ENCODE results near the gene ZC3H12A. TPM values are rescaled to one million over a fixed set of nuclear protein-coding genes. Genes with fewer than 3 reads are reported as not detected.

ZC3H12A gene
- total and polyA plus RNA-seq, 2 of the 8 experiments (the other 6 are each of a cell fraction or from before 2014, with no cell fraction given), result 7.4 to 10.0 TPM

- Histone ChIP-seq H3K14ac (ENCODE audit: insufficient read length) (no peak overlapping the region), H2BK120ac (replicated peaks; ENCODE audit: low read depth, low read length) (no peak overlapping the region), H4K20me1 (replicated peaks in 1 of 2; ENCODE audit: control insufficient read depth in 1 of 2, insufficient read depth in 2 of 2, low read length in 2 of 2) (no peaks in the 10 kb centered on the region), H2BK20ac (ENCODE audit: low read length) (peak overlapping the region; percentile 27; the same call in 1 of the 2 replicates), H3K27me3 (replicated peaks in 1 of 4; ENCODE audit: control insufficient read depth in 3 of 4, extremely low read depth in 1 of 4, insufficient read depth in 3 of 4, low read length in 3 of 4) (no peaks in the 10 kb centered on the region; a peak in 1 of 7 replicates), H4K91ac (replicated peaks; ENCODE audit: insufficient read length, low read length) (no peak overlapping the region), H3K4me3 (ENCODE audit: extremely low read depth in 1 of 4, insufficient read depth in 2 of 4, low read depth in 3 of 4, low read length in 4 of 4) (no peak overlapping the region), H3K18ac (ENCODE audit: extremely low read depth, low read length) (no peak overlapping the region), H3K79me1 (ENCODE audit: low read depth, low read length) (no peaks in the 10 kb centered on the region), H3K36me3 (ENCODE audit: control insufficient read depth in 2 of 4, insufficient read depth in 4 of 4, low read length in 3 of 4) (no peaks in the 10 kb centered on the region), H3K79me2 (ENCODE audit: control insufficient read depth in 1 of 2, insufficient read depth in 2 of 2, low read length in 2 of 2) (no peaks in the 10 kb centered on the region), H2BK5ac (ENCODE audit: low read depth, low read length) (no peak overlapping the region), H2BK12ac (ENCODE audit: low read depth, low read length) (no peak overlapping the region), H3K9ac (replicated peaks in 1 of 4; ENCODE audit: extremely low read depth in 1 of 4, low read depth in 3 of 4, low read length in 3 of 4) (no peak overlapping the region), H3K23ac (ENCODE audit: insufficient read length) (no peak overlapping the region), H3K56ac (replicated peaks; ENCODE audit: insufficient read length, low read depth, low read length) (no peak overlapping the region), H4K8ac (ENCODE audit: extremely low read depth, insufficient read depth, low read length) (no peak overlapping the region), H2AFZ (ENCODE audit: low read length) (0 out of 2 replicates have a peak overlapping the region, but pooled peaks have one; percentile 27), H4K5ac (ENCODE audit: insufficient read length, low read depth, low read length) (no peak overlapping the region), H2AK5ac (ENCODE audit: low read depth, low read length) (no peak overlapping the region), H3K27ac (ENCODE audit: low read depth, low read length) (no peak overlapping the region), H3K4ac (replicated peaks; ENCODE audit: insufficient read length, low read depth, low read length) (no peak overlapping the region), H2BK15ac (ENCODE audit: low read length) (no peak overlapping the region), H3K4me2 (ENCODE audit: insufficient read depth in 1 of 2, low read depth in 2 of 2, low read length in 2 of 2) (no peak overlapping the region), H3K23me2 (ENCODE audit: low read depth, low read length) (no peaks in the 10 kb centered on the region), H3K4me1 (replicated peaks in 1 of 4; ENCODE audit: control insufficient read depth in 3 of 4, insufficient read depth in 4 of 4, low read length in 3 of 4) (peaks cover 0 to 10% (median 5%) of the 10 kb centered on the region in 4 experiments; a peak in 6 of 7 replicates), H3K9me3 (ENCODE audit: insufficient read depth in 2 of 2, low read depth in 1 of 2, low read length in 1 of 2) (no peaks in the 10 kb centered on the region)
- DNase-seq (ENCODE audit: low read depth in 1 of 2, low spot score in 2 of 2) (no peak), FAIRE-seq (no peak)
- TF ChIP-seq GTF2F1 (IDR thresholded peaks at IDR 0.05; ENCODE audit: borderline replicate concordance, low read depth, low read length) (no peak), PHF8 (conservative IDR thresholded peaks at IDR 0.05; ENCODE audit: low read depth, low read length) (no peak), ZNF274 (IDR thresholded peaks at IDR 0.05; ENCODE audit: borderline replicate concordance, extremely low read depth, low read length) (no peak), TAF1 (IDR thresholded peaks at IDR 0.05; ENCODE audit: low read depth, low read length) (no peak), SIRT6 (IDR thresholded peaks at IDR 0.05; ENCODE audit: low read length) (no peak), HDAC6 (IDR thresholded peaks at IDR 0.05; ENCODE audit: low read depth, low read length) (no peak), POU5F1 (IDR thresholded peaks at IDR 0.05; ENCODE audit: low read depth, low read length) (no peak), TEAD4 (IDR thresholded peaks at IDR 0.05; ENCODE audit: low read depth, low read length) (no peak), BCL11A (IDR thresholded peaks at IDR 0.05; ENCODE audit: low read depth in 2 of 2, low read length in 2 of 2) (no peak), ATF3 (IDR thresholded peaks at IDR 0.05; ENCODE audit: insufficient read depth, low read depth, low read length) (no peak), EZH2 (IDR thresholded peaks at IDR 0.05; ENCODE audit: low read depth, low read length, severe bottlenecking) (no peak), SP4 (IDR thresholded peaks at IDR 0.05; ENCODE audit: low read length) (no peak), SP2 (IDR thresholded peaks at IDR 0.05; ENCODE audit: low read length) (no peak), KDM5A (IDR thresholded peaks at IDR 0.05; ENCODE audit: low read length) (no peak)
- ChIA-PET CTCF (ENCODE audit: partially characterized antibody) (interaction anchor here (0.7 to 15.0 kb wide), 18 partner anchors 15 to 479 kb away, joined by 3 to 382 read pairs (median 4); partner anchors contain the start of genes MEAF6 and ZC3H12A), POLR2A (ENCODE audit: partially characterized antibody) (interaction anchor here (2.0 to 4.2 kb wide), 3 partner anchors 19 to 32 kb away, joined by 5 to 21 read pairs (median 15); partner anchors contain the start of gene ZC3H12A)
- WGBS, 2 experiments (ENCODE audit: extremely low coverage in 1 of 2, insufficient coverage in 1 of 2, insufficient read length in 1 of 2, insufficient replicate concordance in 2 of 2, low coverage in 1 of 2, low lambda C conversion rate in 2 of 2, missing lambda C conversion rate in 1 of 2), result 89% methylated on average over 10 of the region's 10 CpGs; no CpG with 5 or more reads in 1 of the 2 experiments
Observed at GRCh38 chr1:37455516-37455915, 18.9 kb upstream of the ZC3H12A start.

Measured in H1 (cell line).